ENCODE data around the gene CARD9.

Gene CARD9

GRCh38 chr9:136405481-136405880, 32.0 kb upstream of the CARD9 start:
- no peak for DNase-seq (ENCODE audit: low read depth)
- H3K4me3 ChIP-seq (ENCODE audit: low read length) = no peak overlapping the region
- TF ChIP-seq CTCF (IDR thresholded peaks at IDR 0.05; ENCODE audit: insufficient read depth, low read depth, low read length, missing control alignments) = no peak

- H3K4me3 ChIP-seq (ENCODE audit: low read length) = no peak overlapping the region
- DNase-seq (ENCODE audit: low read depth) = no peak
- no peak for TF ChIP-seq CTCF (IDR thresholded peaks at IDR 0.05; ENCODE audit: insufficient read depth, low read depth, low read length, missing control alignments)
Observed at GRCh38 chr9:136404801-136405136, 31.3 kb upstream of the CARD9 start.

- TF ChIP-seq CTCF (IDR thresholded peaks at IDR 0.05; ENCODE audit: insufficient read depth, low read depth, low read length, missing control alignments) = no peak
- no peak for DNase-seq (ENCODE audit: low read depth)
- no peak overlapping the region for H3K4me3 ChIP-seq (ENCODE audit: low read length)
Observed at GRCh38 chr9:136403915-136404800, 30.7 kb upstream of the CARD9 start.

- DNase-seq (ENCODE audit: low read depth) = no peak
- H3K4me3 ChIP-seq (ENCODE audit: low read length) = no peak overlapping the region
- TF ChIP-seq CTCF (IDR thresholded peaks at IDR 0.05; ENCODE audit: insufficient read depth, low read depth, low read length, missing control alignments) = no peak
Observed at GRCh38 chr9:136403538-136403914, 30.1 kb upstream of the CARD9 start.

GRCh38 chr9:136402067-136402466, 28.6 kb upstream of the CARD9 start:
- H3K4me3 ChIP-seq (ENCODE audit: low read length) = no peak overlapping the region
- no peak for TF ChIP-seq CTCF (IDR thresholded peaks at IDR 0.05; ENCODE audit: insufficient read depth, low read depth, low read length, missing control alignments)
- no peak for DNase-seq (ENCODE audit: low read depth)

- H3K4me3 ChIP-seq (ENCODE audit: low read length) = no peak overlapping the region
- TF ChIP-seq CTCF (IDR thresholded peaks at IDR 0.05; ENCODE audit: insufficient read depth, low read depth, low read length, missing control alignments) = no peak
- peak; percentile 24 for DNase-seq (ENCODE audit: low read depth)
Observed at GRCh38 chr9:136401173-136401922, 27.9 kb upstream of the CARD9 start.
